ENCODE results near the gene GAL3ST3.

DNA sequence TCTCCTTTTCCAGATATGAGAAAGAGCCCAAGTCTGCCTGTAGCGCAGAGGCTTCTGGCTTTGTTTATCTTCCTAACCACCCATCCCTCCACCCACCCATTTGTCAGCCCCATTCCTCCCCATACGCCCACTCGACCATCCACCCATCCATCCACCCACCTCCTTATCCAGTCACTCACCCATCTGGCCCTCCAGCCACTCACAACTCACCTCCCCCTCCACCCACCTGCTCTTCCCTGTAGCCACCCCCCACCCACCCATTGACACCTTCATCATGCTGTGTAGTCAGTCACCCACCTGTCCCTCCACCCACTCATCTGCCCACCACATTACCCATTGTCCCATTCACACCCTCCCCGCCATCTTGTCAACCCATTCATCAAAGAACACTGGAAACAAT is 31.6 kb downstream of the GAL3ST3 start:
- TF ChIP-seq, protein P1, sequence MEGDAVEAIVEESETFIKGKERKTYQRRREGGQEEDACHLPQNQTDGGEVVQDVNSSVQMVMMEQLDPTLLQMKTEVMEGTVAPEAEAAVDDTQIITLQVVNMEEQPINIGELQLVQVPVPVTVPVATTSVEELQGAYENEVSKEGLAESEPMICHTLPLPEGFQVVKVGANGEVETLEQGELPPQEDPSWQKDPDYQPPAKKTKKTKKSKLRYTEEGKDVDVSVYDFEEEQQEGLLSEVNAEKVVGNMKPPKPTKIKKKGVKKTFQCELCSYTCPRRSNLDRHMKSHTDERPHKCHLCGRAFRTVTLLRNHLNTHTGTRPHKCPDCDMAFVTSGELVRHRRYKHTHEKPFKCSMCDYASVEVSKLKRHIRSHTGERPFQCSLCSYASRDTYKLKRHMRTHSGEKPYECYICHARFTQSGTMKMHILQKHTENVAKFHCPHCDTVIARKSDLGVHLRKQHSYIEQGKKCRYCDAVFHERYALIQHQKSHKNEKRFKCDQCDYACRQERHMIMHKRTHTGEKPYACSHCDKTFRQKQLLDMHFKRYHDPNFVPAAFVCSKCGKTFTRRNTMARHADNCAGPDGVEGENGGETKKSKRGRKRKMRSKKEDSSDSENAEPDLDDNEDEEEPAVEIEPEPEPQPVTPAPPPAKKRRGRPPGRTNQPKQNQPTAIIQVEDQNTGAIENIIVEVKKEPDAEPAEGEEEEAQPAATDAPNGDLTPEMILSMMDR (IDR thresholded peaks at IDR 0.05), result no peak
- no peak for TF ChIP-seq ZFX (IDR thresholded peaks at IDR 0.05; ENCODE audit: borderline replicate concordance)
